Measurements from ENCODE around the gene ESYT1.

Gene ESYT1

DNA sequence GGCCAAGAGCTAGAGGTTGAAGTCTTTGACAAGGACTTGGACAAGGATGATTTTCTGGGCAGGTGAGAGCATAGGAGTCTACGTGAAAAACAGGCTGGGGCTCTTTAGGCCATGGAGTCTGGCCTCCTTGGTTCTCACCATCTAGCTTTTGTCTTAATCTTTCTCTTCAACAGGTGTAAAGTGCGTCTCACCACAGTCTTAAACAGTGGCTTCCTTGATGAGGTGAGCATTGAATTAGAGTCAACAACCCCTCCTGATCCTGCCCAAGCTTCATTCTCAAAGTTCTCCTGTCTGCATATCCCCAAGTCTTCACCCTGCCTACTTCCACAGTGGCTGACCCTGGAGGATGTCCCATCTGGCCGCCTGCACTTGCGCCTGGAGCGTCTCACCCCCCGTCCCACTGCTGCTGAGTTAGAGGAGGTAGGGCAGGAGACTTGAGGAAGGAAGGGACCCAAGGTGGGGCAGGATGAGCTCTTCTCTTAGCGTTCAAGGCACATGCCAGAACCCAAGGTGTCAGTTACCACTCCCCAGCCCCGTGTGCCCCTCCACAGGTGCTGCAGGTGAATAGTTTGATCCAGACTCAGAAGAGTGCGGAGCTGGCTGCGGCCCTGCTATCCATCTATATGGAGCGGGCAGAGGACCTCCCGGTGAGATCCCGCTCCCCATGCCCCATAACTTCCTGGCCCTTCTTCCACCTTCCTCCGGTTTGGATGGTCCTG lies 9.9 kb downstream of the ESYT1 start:
- H3K4me3 ChIP-seq (ENCODE audit: low read depth, low read length): no peak overlapping the region
- TF ChIP-seq, protein P1, sequence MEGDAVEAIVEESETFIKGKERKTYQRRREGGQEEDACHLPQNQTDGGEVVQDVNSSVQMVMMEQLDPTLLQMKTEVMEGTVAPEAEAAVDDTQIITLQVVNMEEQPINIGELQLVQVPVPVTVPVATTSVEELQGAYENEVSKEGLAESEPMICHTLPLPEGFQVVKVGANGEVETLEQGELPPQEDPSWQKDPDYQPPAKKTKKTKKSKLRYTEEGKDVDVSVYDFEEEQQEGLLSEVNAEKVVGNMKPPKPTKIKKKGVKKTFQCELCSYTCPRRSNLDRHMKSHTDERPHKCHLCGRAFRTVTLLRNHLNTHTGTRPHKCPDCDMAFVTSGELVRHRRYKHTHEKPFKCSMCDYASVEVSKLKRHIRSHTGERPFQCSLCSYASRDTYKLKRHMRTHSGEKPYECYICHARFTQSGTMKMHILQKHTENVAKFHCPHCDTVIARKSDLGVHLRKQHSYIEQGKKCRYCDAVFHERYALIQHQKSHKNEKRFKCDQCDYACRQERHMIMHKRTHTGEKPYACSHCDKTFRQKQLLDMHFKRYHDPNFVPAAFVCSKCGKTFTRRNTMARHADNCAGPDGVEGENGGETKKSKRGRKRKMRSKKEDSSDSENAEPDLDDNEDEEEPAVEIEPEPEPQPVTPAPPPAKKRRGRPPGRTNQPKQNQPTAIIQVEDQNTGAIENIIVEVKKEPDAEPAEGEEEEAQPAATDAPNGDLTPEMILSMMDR (IDR thresholded peaks at IDR 0.05; ENCODE audit: control insufficient read depth, extremely low read depth, insufficient read depth): no peak
- DNase-seq (ENCODE audit: low read depth): no peak

DNA sequence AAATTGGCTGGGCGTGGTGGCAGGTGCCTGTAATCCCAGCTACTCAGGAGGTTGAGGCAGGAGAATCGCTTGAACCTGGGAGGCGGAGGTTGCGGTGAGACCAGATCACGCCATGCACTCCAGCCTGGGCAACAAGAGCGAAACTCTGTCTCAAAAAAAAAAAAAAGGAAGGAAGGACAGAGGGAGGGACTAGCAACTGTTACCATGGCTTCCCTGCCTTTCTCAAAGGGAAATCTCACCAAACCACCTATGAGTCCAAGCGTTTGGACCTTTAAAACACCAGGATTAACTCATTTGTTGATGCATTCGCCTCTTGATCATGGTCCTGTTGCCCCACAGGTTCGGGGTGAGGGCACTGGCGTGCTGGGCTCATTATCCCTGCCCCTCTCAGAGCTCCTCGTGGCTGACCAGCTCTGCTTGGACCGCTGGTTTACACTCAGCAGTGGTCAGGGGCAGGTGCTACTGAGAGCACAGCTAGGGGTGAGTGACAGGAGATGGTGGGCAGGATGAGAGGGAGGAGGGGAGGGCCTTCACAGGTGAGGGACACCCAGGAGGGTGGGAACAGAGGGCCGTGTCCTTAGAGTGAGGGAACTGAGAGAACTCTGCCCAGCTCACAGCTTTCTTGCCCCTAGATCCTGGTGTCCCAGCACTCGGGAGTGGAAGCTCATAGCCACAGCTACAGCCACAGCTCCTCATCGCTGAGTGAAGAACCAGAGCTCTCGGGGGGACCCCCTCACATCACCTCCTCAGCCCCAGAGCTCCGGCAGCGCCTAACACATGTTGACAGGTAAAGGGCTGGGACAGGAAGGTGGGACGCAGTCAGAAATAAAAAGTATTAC lies 14.1 kb downstream of the ESYT1 start:
- no peak for DNase-seq (ENCODE audit: low read depth)
- TF ChIP-seq, protein P1 (IDR thresholded peaks at IDR 0.05; ENCODE audit: control insufficient read depth, extremely low read depth, insufficient read depth): no peak

DNA sequence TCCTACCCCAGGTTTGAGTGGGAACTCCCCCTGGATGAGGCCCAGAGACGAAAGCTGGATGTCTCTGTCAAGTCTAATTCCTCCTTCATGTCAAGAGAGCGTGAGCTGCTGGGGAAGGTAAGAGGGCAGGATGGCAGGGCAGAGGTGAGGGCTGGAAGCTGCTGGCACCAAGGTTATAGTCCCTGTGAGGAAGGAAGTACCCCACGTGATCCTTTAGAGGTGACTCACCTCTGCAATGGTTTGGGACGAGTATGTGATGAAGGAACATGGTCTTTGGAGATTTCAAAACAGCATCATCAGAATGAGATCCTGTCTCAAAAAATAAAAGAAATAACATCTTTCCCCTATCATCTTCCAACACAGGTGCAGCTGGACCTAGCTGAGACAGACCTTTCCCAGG lies 15.2 kb downstream of the ESYT1 start:
- no peak for DNase-seq (ENCODE audit: low read depth)
- TF ChIP-seq, protein P1 (IDR thresholded peaks at IDR 0.05; ENCODE audit: control insufficient read depth, extremely low read depth, insufficient read depth): no peak
- H3K4me3 ChIP-seq (ENCODE audit: low read depth, low read length): no peak overlapping the region

More for the DNA sequence above, 14.1 kb downstream of the ESYT1 start:
- no peak overlapping the region for H3K4me3 ChIP-seq (ENCODE audit: low read depth, low read length)

DNA sequence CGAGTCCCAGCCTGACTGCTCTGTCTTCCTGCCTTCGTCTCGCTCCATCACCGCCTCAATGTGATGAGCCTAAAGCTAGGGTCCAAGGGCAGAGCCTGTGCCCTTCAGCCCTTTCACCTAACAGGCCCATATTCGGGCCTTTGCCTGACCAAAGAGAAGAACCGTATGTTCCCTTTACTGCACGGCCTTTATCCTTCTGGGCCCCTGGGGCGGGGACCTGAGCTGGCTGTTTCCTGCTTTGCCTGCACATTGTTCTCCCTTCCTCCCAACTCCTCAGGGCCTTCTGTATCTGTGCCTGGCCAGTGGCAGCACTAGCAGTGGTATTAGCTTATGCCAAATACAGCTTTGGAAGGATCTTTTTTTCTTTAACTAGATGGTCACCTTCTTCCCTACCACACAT lies 15.8 kb downstream of the ESYT1 start:
- H3K4me3 ChIP-seq (ENCODE audit: low read depth, low read length): no peak overlapping the region
- TF ChIP-seq, protein P1 (IDR thresholded peaks at IDR 0.05; ENCODE audit: control insufficient read depth, extremely low read depth, insufficient read depth): no peak
- no peak for DNase-seq (ENCODE audit: low read depth)

DNA sequence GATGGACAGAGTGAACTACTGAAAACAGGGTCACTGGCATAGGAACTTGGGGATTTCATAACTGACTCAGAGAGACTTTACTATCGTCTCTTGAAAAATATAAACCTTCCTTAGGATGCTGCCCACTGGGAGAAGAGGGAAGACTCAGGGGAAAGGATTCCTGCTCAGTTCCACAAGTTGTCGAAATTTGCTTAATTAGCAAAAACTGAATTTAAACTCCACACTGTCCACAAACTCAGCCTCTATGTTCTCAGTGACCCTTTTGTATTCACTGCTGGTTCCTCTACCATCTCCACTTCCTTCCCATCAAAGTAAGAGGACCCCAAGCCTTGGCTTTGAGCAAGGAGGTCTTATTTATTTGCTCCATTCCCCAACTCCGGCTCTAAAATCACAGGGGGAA lies 17.1 kb downstream of the ESYT1 start:
- no peak for DNase-seq (ENCODE audit: low read depth)
- no peak overlapping the region for H3K4me3 ChIP-seq (ENCODE audit: low read depth, low read length)
- TF ChIP-seq, protein P1 (IDR thresholded peaks at IDR 0.05; ENCODE audit: control insufficient read depth, extremely low read depth, insufficient read depth): no peak

DNA sequence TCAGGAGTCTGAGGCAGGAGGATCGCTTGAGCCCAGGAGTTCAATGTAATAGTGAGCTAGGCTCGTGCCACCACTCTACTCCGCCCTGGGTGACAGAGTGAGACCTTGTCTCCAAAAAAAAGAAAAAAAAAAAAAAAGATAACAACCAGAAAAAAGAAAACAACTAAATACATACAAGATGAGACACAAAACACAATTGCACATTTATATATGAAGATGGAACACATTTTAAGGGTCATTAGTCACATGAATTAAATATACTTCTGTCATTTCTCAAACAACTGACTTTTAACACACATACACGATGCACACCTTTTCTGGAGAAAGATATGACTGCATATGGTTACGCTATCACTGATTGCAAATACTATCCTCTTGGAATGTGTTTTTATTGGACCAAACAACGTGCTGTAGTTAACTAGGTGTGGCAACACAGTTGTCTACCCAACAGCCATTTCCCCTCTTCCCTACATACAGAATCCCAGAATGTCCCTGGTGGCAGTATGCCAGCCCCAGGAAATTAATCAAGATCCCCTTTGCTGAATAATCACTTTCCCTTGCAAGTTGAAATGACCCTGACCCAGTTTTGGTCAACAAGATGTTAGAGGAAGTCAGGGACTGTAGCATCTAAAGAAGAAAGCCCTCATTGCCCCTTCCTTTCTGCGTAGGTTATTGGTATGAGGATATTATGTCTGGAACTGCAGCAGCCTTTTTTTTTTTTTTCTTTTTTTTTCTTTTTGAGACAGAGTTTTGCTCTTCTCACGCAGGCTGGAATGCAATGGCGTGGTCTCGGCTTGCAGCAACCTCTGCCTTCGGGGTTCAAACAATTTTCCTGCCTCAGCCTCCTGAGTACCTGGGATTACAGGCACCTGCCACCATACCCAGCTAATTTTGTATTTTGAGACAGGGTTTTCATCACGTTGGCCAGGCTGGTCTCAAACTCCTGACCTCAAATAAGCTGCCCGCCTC lies 18.7 kb downstream of the ESYT1 start:
- no peak overlapping the region for H3K4me3 ChIP-seq (ENCODE audit: low read depth, low read length)
- no peak for DNase-seq (ENCODE audit: low read depth)
- TF ChIP-seq, protein P1 (IDR thresholded peaks at IDR 0.05; ENCODE audit: control insufficient read depth, extremely low read depth, insufficient read depth): no peak

Measured in LNCaP clone FGC (cell line).